Muscle of arm (tissue), 12 donors: ENCODE data around the gene LMO7. TPM values are rescaled to one million over a fixed set of nuclear protein-coding genes. Genes with fewer than 3 reads are reported as not detected.

Source experiments
- DNase-seq: peaks from one replicate; pipeline ENCODE4 v3.0.0-alpha.2; 2013
- polyA plus RNA-seq, 12 donors: library from polyadenylated mRNA; unstranded; fragments of 120-200 nt; gene quantifications; one replicate each; pipeline ENCODE4 v1.2.1, GENCODE V29; 2013; ENCODE audit not compliant: insufficient read length in 12 of 12

The LMO7 gene
- polyA plus RNA-seq, 12 donors, result 89.6 to 467 (median 150) TPM

GRCh38 chr13:75838366-75839005 lies 202.4 kb downstream of the LMO7 start:
- no peak for DNase-seq

GRCh38 chr13:75839406-75839805 lies 203.3 kb downstream of the LMO7 start:
- no peak for DNase-seq

GRCh38 chr13:75841905-75842304 lies 205.8 kb downstream of the LMO7 start:
- no peak for DNase-seq

GRCh38 chr13:75843074-75843473 lies 206.9 kb downstream of the LMO7 start:
- DNase-seq, result no peak

GRCh38 chr13:75843991-75844390 lies 207.9 kb downstream of the LMO7 start:
- no peak for DNase-seq

GRCh38 chr13:75847588-75847987 lies 211.5 kb downstream of the LMO7 start:
- DNase-seq, result no peak

GRCh38 chr13:75850916-75851315 lies 214.8 kb downstream of the LMO7 start:
- no peak for DNase-seq

GRCh38 chr13:75855216-75855615 lies 219.1 kb downstream of the LMO7 start:
- DNase-seq, result no peak

- DNase-seq, result no peak
These were observed 219.7 kb downstream of the LMO7 start for GRCh38 chr13:75855847-75856246.

- no peak for DNase-seq
These were observed 221.2 kb downstream of the LMO7 start for GRCh38 chr13:75857291-75857690.

GRCh38 chr13:75860935-75861334 lies 224.8 kb downstream of the LMO7 start:
- DNase-seq, result no peak

- DNase-seq, result no peak
These were observed 225.7 kb downstream of the LMO7 start for GRCh38 chr13:75861786-75862185.

GRCh38 chr13:75864718-75865117 lies 228.6 kb downstream of the LMO7 start:
- DNase-seq, result no peak

- no peak for DNase-seq
These were observed 231.4 kb downstream of the LMO7 start for GRCh38 chr13:75867379-75868117.

GRCh38 chr13:75869981-75870380 lies 233.9 kb downstream of the LMO7 start:
- no peak for DNase-seq

- peak; percentile 71 for DNase-seq
These were observed 234.3 kb downstream of the LMO7 start for GRCh38 chr13:75870397-75870903.

- DNase-seq, result peak; percentile 25
These were observed 234.9 kb downstream of the LMO7 start for GRCh38 chr13:75871059-75871458.

GRCh38 chr13:75872980-75873379 lies 236.8 kb downstream of the LMO7 start:
- no peak for DNase-seq

GRCh38 chr13:75873494-75873893 lies 237.4 kb downstream of the LMO7 start:
- no peak for DNase-seq

GRCh38 chr13:75875450-75875849 lies 239.3 kb downstream of the LMO7 start:
- DNase-seq, result no peak

GRCh38 chr13:75876142-75877050 lies 240.3 kb downstream of the LMO7 start:
- DNase-seq, result peak; percentile 77

GRCh38 chr13:75877071-75877470 lies 240.9 kb downstream of the LMO7 start:
- no peak for DNase-seq
